ENCODE results near the gene STAP1.

DNA sequence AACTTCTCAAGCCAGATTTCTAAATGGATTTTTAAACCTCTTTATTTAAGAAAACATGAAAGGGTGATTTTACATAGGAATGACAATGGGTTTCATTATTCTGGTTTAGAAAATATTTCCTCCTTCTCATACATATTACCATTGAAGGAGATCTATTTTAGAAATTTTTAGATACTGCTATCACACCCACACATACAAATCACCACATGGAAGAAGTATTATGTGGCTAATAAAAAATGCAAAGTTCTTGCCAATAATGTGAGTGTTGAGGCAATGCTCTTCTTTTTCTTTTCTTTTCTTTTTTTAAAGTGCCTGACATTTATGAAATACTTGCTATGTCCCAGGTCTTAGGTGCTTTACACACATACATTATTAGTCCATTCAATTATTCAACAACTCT is 6.8 kb downstream of the STAP1 start:
- TF ChIP-seq, protein P1, sequence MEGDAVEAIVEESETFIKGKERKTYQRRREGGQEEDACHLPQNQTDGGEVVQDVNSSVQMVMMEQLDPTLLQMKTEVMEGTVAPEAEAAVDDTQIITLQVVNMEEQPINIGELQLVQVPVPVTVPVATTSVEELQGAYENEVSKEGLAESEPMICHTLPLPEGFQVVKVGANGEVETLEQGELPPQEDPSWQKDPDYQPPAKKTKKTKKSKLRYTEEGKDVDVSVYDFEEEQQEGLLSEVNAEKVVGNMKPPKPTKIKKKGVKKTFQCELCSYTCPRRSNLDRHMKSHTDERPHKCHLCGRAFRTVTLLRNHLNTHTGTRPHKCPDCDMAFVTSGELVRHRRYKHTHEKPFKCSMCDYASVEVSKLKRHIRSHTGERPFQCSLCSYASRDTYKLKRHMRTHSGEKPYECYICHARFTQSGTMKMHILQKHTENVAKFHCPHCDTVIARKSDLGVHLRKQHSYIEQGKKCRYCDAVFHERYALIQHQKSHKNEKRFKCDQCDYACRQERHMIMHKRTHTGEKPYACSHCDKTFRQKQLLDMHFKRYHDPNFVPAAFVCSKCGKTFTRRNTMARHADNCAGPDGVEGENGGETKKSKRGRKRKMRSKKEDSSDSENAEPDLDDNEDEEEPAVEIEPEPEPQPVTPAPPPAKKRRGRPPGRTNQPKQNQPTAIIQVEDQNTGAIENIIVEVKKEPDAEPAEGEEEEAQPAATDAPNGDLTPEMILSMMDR (IDR thresholded peaks at IDR 0.05): no peak
- TF ChIP-seq, protein P2, sequence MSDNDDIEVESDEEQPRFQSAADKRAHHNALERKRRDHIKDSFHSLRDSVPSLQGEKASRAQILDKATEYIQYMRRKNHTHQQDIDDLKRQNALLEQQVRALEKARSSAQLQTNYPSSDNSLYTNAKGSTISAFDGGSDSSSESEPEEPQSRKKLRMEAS (IDR thresholded peaks at IDR 0.05; ENCODE audit: low read depth): no peak
- TF ChIP-seq POLR2AphosphoS5 (IDR thresholded peaks at IDR 0.05; ENCODE audit: low read depth, low read length) (no peak), NFIC (IDR thresholded peaks at IDR 0.05; ENCODE audit: borderline replicate concordance) (no peak), TCF12 (IDR thresholded peaks at IDR 0.05) (no peak), SIN3A (IDR thresholded peaks at IDR 0.05; ENCODE audit: borderline replicate concordance, low read depth, low read length) (no peak)
- TF ChIP-seq, protein P3, sequence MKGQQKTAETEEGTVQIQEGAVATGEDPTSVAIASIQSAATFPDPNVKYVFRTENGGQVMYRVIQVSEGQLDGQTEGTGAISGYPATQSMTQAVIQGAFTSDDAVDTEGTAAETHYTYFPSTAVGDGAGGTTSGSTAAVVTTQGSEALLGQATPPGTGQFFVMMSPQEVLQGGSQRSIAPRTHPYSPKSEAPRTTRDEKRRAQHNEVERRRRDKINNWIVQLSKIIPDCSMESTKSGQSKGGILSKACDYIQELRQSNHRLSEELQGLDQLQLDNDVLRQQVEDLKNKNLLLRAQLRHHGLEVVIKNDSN (IDR thresholded peaks at IDR 0.05; ENCODE audit: borderline replicate concordance, low read depth): no peak

All from SK-N-SH (cell line).